Hepatocyte (in vitro differentiated cells): ENCODE data around the gene SCFD2. TPM values are rescaled to one million over a fixed set of nuclear protein-coding genes. Genes with fewer than 3 reads are reported as not detected.

ENCODE experiments used
- DNase-seq: peaks from one replicate; pipeline ENCODE4 v3.0.0-alpha.2; 2016; ENCODE audit warnings: low spot score
- H2AFZ ChIP-seq: fragments of 200-600 bp; sonication (generic); 2 replicates; pipeline ENCODE4 v1.6.0; 2016; ENCODE audit warnings: antibody characterized with exemption, mild to moderate bottlenecking
- H3K27ac ChIP-seq: fragments of 200-600 bp; sonication (generic); 2 replicates; pipeline ENCODE4 v1.5.1; 2016; ENCODE audit warnings: mild to moderate bottlenecking
- H3K27me3 ChIP-seq: fragments of 200-600 bp; sonication (generic); 2 replicates; pipeline ENCODE4 v1.6.1; 2016
- H3K36me3 ChIP-seq: fragments of 200-600 bp; sonication (generic); replicated peaks from 2 replicates; pipeline ENCODE4 v1.5.1; 2016; ENCODE audit warnings: low read depth; ENCODE audit not compliant: insufficient read depth
- H3K4me1 ChIP-seq: fragments of 200-600 bp; sonication (generic); 2 replicates; pipeline ENCODE4 v1.5.1; 2016; ENCODE audit warnings: mild to moderate bottlenecking, moderate library complexity; ENCODE audit not compliant: insufficient read depth
- H3K4me2 ChIP-seq: fragments of 200-600 bp; sonication (generic); 2 replicates; pipeline ENCODE4 v1.6.0; 2016
- H3K4me3 ChIP-seq: fragments of 200-600 bp; sonication (generic); 2 replicates; pipeline ENCODE4 v1.5.1; 2016; ENCODE audit warnings: mild to moderate bottlenecking
- H3K79me2 ChIP-seq: fragments of 200-600 bp; sonication (generic); 2 replicates; pipeline ENCODE4 v1.6.0; 2017; ENCODE audit warnings: mild to moderate bottlenecking
- H3K9me2 ChIP-seq: fragments of 200-600 bp; sonication (generic); replicated peaks from 2 replicates; pipeline ENCODE4 v1.6.0; 2017; ENCODE audit warnings: mild to moderate bottlenecking; ENCODE audit not compliant: insufficient read depth
- H3K9me3 ChIP-seq: fragments of 200-600 bp; sonication (generic); 2 replicates; pipeline ENCODE4 v1.5.1; 2016; ENCODE audit warnings: low read depth, mild to moderate bottlenecking
- H4K20me1 ChIP-seq: fragments of 200-600 bp; sonication (generic); 2 replicates; pipeline ENCODE4 v1.6.0; 2016; ENCODE audit warnings: mild to moderate bottlenecking; ENCODE audit not compliant: insufficient read depth, poor library complexity, severe bottlenecking
- CTCF ChIP-seq: fragments of 200-600 bp; sonication (generic); IDR thresholded peaks from 2 replicates; pipeline ENCODE4 v1.5.1; 2016; ENCODE audit warnings: antibody characterized with exemption, mild to moderate bottlenecking; ENCODE audit not compliant: poor library complexity
- EZH2 ChIP-seq: fragments of 200-600 bp; sonication (generic); IDR thresholded peaks from 2 replicates; pipeline ENCODE4 v1.6.1; 2016; ENCODE audit warnings: antibody characterized with exemption, mild to moderate bottlenecking, borderline replicate concordance
- EZH2phosphoT487 ChIP-seq: fragments of 200-600 bp; sonication (generic); IDR thresholded peaks from one replicate; pipeline ENCODE4 v1.6.1; 2018; ENCODE audit warnings: antibody characterized with exemption, mild to moderate bottlenecking, low read depth, moderate library complexity; ENCODE audit not compliant: unreplicated experiment, severe bottlenecking
- WGBS: methylation state at CpG from one replicate; pipeline ENCODE4 v1.1.6; 2016; ENCODE audit warnings: low lambda C conversion rate; ENCODE audit errors: missing lambda C conversion rate; 5-methylcytosine and 5-hydroxymethylcytosine counted together
- polyA plus RNA-seq: library from polyadenylated mRNA; unstranded; fragments of >200 nt; fragmentation: Nextera tagmentation; extraction: Ambion mirVana; gene quantifications from 2 replicates; pipeline ENCODE4 v1.2.1, GENCODE V29; 2016
- total RNA-seq: library from RNA; depleted of rRNA; stranded (reverse); fragments of >200 nt; gene quantifications from 2 replicates; pipeline ENCODE4 v1.2.3, GENCODE V29; 2014

Gene SCFD2
- total and polyA plus RNA-seq, 2 experiments from 2014 or later: 8.4 to 15.7 TPM

GRCh38 chr4:52999626-53000025 is 366.2 kb downstream of the SCFD2 start:
- Histone ChIP-seq H3K4me3 (no peak overlapping the region), H3K9me2 (no peaks in the 10 kb centered on the region), H3K36me3 (no peaks in the 10 kb centered on the region), H3K9me3 (no peaks in the 10 kb centered on the region), H3K79me2 (no peaks in the 10 kb centered on the region), H3K27ac (no peak overlapping the region), H2AFZ (no peak overlapping the region), H3K4me1 (peaks cover 23% of the 10 kb centered on the region), H4K20me1 (no peaks in the 10 kb centered on the region), H3K27me3 (no peaks in the 10 kb centered on the region), H3K4me2 (no peak overlapping the region)
- no peak for DNase-seq
- TF ChIP-seq CTCF (no peak), EZH2phosphoT487 (no peak), EZH2 (no peak)
- 86% methylated on average over 6 of the region's 6 CpGs for WGBS

GRCh38 chr4:52998413-52998812 is 367.4 kb downstream of the SCFD2 start:
- H2AFZ ChIP-seq: no peak overlapping the region
- peaks cover 23% of the 10 kb centered on the region for H3K4me1 ChIP-seq
- H3K79me2 ChIP-seq: no peaks in the 10 kb centered on the region
- no peaks in the 10 kb centered on the region for H3K9me2 ChIP-seq
- H3K27me3 ChIP-seq: no peaks in the 10 kb centered on the region
- H3K9me3 ChIP-seq: no peaks in the 10 kb centered on the region
- H3K4me3 ChIP-seq: no peak overlapping the region
- DNase-seq: no peak
- H3K4me2 ChIP-seq: no peak overlapping the region
- WGBS: 97% methylated on average over 3 of the region's 3 CpGs
- no peak overlapping the region for H3K27ac ChIP-seq
- no peaks in the 10 kb centered on the region for H3K36me3 ChIP-seq
- TF ChIP-seq EZH2phosphoT487 (no peak), CTCF (no peak), EZH2 (no peak)
- no peaks in the 10 kb centered on the region for H4K20me1 ChIP-seq

GRCh38 chr4:52997132-52997416 is 368.8 kb downstream of the SCFD2 start:
- Histone ChIP-seq H3K27me3 (no peaks in the 10 kb centered on the region), H3K4me1 (peaks cover 23% of the 10 kb centered on the region), H3K9me3 (no peaks in the 10 kb centered on the region), H3K36me3 (no peaks in the 10 kb centered on the region), H3K79me2 (no peaks in the 10 kb centered on the region), H3K27ac (peak overlapping the region; percentile 77), H4K20me1 (no peaks in the 10 kb centered on the region), H3K4me3 (no peak overlapping the region), H3K9me2 (no peaks in the 10 kb centered on the region), H2AFZ (no peak overlapping the region), H3K4me2 (peak overlapping the region; percentile 8)
- no peak for DNase-seq
- TF ChIP-seq EZH2 (no peak), CTCF (no peak), EZH2phosphoT487 (no peak)
- 88% methylated on average over 3 of the region's 3 CpGs for WGBS
